ENCODE data around the gene EGFR. TPM values are rescaled to one million over a fixed set of nuclear protein-coding genes. Genes with fewer than 3 reads are reported as not detected.

The EGFR gene
- total RNA-seq, 2 experiments from 2014 or later = not detected

- peaks cover 13% of the 10 kb centered on the region for H3K4me1 Mint-ChIP-seq
- H3K4me3 Mint-ChIP-seq = no peak overlapping the region
- POLR2A ChIA-PET = no interaction called here
- H3K27ac Mint-ChIP-seq = no peak overlapping the region
- no peak for DNase-seq
- H3K36me3 Mint-ChIP-seq (ENCODE audit: low read depth) = no peaks in the 10 kb centered on the region
- no peaks in the 10 kb centered on the region for H3K9me3 Mint-ChIP-seq
- CTCF ChIA-PET = no interaction called here
- peaks cover 6% of the 10 kb centered on the region for H3K27me3 Mint-ChIP-seq
These were observed 59.0 kb downstream of the EGFR start for GRCh38 chr7:55077561-55078410.

GRCh38 chr7:55078465-55079372 is 59.9 kb downstream of the EGFR start:
- peaks cover 6% of the 10 kb centered on the region for H3K4me1 Mint-ChIP-seq
- H3K9me3 Mint-ChIP-seq = no peaks in the 10 kb centered on the region
- H3K36me3 Mint-ChIP-seq (ENCODE audit: low read depth) = no peaks in the 10 kb centered on the region
- H3K27me3 Mint-ChIP-seq = peaks cover 2% of the 10 kb centered on the region
- no peak for DNase-seq
- ChIA-PET POLR2A (no interaction called here), CTCF (no interaction called here)
- H3K4me3 Mint-ChIP-seq = no peak overlapping the region
- H3K27ac Mint-ChIP-seq = no peak overlapping the region

DNA sequence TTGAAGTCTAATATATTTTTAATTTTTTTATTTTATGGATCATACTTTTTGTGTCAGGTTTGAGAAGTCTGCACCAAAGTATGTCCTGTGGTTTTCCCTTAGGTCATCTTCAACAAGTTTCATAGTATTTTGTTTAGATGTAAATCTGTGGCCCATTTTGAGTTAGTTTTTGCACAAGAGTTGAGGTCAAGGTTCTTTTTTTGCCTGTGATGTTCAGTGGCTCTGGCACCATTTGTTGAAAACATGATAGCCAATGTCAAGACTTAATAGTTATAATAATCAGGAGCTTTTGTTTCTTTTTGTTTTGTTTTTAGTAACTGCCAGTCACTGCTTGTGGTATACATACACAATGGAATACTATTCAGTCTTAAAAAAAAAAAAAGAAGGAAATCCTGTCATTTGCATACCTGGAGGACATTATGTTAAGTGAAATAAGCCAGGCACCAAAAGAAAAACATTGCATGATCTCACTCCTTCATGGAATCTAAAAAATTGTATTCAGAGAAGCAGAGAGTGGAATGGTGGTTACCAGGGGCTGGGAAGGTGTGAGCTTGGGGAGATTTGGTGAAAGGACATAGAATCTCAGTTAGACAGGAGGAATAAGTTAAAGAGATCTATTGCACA is 61.3 kb downstream of the EGFR start:
- Mint-ChIP-seq H3K4me3 (no peak overlapping the region), H3K4me1 (no peaks in the 10 kb centered on the region), H3K27ac (no peak overlapping the region), H3K27me3 (peaks cover 5% of the 10 kb centered on the region), H3K9me3 (no peaks in the 10 kb centered on the region), H3K36me3 (ENCODE audit: low read depth) (no peaks in the 10 kb centered on the region)
- CTCF ChIA-PET = no interaction called here
- POLR2A ChIA-PET = no interaction called here
- DNase-seq = no peak

DNA sequence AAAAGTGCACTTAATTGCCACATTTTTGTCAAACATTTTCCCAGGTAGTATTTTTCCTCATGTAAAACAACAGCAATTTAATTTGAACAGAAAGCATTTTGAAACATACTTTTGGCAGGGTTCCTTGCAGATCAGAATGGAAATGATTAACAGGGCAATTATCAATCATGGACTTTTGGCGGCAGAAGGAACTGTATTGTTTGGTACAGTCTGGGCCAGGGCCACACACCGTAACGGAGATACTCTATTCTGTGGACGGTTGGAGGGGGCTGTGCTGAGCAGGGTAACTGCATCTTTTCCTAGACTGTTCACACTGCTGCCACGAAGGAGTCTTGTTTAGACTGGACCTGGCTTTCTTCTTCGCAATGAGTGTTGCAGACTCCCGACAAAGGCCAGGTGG is 62.3 kb downstream of the EGFR start:
- POLR2A ChIA-PET = no interaction called here
- CTCF ChIA-PET = no interaction called here
- no peak overlapping the region for H3K4me3 Mint-ChIP-seq
- no peak overlapping the region for H3K27ac Mint-ChIP-seq
- H3K36me3 Mint-ChIP-seq (ENCODE audit: low read depth) = no peaks in the 10 kb centered on the region
- no peaks in the 10 kb centered on the region for H3K9me3 Mint-ChIP-seq
- H3K4me1 Mint-ChIP-seq = peaks cover 4% of the 10 kb centered on the region
- DNase-seq = no peak
- peaks cover 5% of the 10 kb centered on the region for H3K27me3 Mint-ChIP-seq

- POLR2A ChIA-PET = no interaction called here
- Mint-ChIP-seq H3K36me3 (ENCODE audit: low read depth) (no peaks in the 10 kb centered on the region), H3K27ac (no peak overlapping the region), H3K4me3 (no peak overlapping the region), H3K27me3 (peaks cover 6% of the 10 kb centered on the region), H3K9me3 (no peaks in the 10 kb centered on the region), H3K4me1 (peaks cover 10% of the 10 kb centered on the region)
- CTCF ChIA-PET = no interaction called here
- no peak for DNase-seq
These were observed 62.8 kb downstream of the EGFR start for GRCh38 chr7:55081472-55082227.

GRCh38 chr7:55082228-55082603 is 63.4 kb downstream of the EGFR start:
- Mint-ChIP-seq H3K27ac (no peak overlapping the region), H3K36me3 (ENCODE audit: low read depth) (no peaks in the 10 kb centered on the region), H3K4me3 (no peak overlapping the region), H3K27me3 (peaks cover 8% of the 10 kb centered on the region), H3K4me1 (peaks cover 13% of the 10 kb centered on the region), H3K9me3 (no peaks in the 10 kb centered on the region)
- ChIA-PET CTCF (no interaction called here), POLR2A (no interaction called here)
- no peak for DNase-seq

DNA sequence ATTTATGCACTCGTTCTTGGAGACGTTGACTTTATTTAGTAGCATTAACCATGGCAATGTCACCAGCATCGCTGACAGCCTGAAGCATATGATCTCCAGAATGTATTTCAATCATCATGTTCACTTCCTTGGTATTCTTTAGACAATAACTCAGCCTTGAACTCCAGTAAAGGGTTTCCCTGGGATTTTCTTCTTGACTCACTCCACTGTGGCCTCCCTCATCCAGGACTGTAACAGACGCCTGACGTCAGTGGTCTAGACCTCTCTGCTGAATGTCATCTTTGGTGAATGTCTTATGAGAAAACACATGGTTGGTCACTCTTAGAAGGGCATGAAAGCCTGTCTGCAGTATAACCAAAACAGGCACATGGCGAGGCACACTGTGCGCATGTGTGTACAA is 64.4 kb downstream of the EGFR start:
- DNase-seq = no peak
- Mint-ChIP-seq H3K27me3 (peaks cover 8% of the 10 kb centered on the region), H3K4me1 (peaks cover 17% of the 10 kb centered on the region), H3K36me3 (ENCODE audit: low read depth) (no peaks in the 10 kb centered on the region), H3K4me3 (no peak overlapping the region), H3K27ac (no peak overlapping the region), H3K9me3 (no peaks in the 10 kb centered on the region)
- POLR2A ChIA-PET = no interaction called here
- CTCF ChIA-PET = no interaction called here

- DNase-seq = no peak
- H3K4me3 Mint-ChIP-seq = no peak overlapping the region
- POLR2A ChIA-PET = no interaction called here
- H3K9me3 Mint-ChIP-seq = no peaks in the 10 kb centered on the region
- CTCF ChIA-PET = no interaction called here
- no peak overlapping the region for H3K27ac Mint-ChIP-seq
- peaks cover 17% of the 10 kb centered on the region for H3K4me1 Mint-ChIP-seq
- no peaks in the 10 kb centered on the region for H3K36me3 Mint-ChIP-seq (ENCODE audit: low read depth)
- peaks cover 8% of the 10 kb centered on the region for H3K27me3 Mint-ChIP-seq
These were observed 65.5 kb downstream of the EGFR start for GRCh38 chr7:55084307-55084706.

GRCh38 chr7:55085511-55086412 is 66.9 kb downstream of the EGFR start:
- peaks cover 17% of the 10 kb centered on the region for H3K4me1 Mint-ChIP-seq
- H3K9me3 Mint-ChIP-seq = no peaks in the 10 kb centered on the region
- peaks cover 6% of the 10 kb centered on the region for H3K27me3 Mint-ChIP-seq
- no peak for DNase-seq
- ChIA-PET CTCF (interaction anchor here (0.5 kb wide), 1 partner anchor 1316 kb away, joined by 4 read pairs; no protein-coding TSS in a partner anchor), POLR2A (no interaction called here)
- no peak overlapping the region for H3K27ac Mint-ChIP-seq
- no peak overlapping the region for H3K4me3 Mint-ChIP-seq
- no peaks in the 10 kb centered on the region for H3K36me3 Mint-ChIP-seq (ENCODE audit: low read depth)

- ChIA-PET POLR2A (no interaction called here), CTCF (interaction anchor here (0.5 kb wide), 1 partner anchor 1315 kb away, joined by 4 read pairs; no protein-coding TSS in a partner anchor)
- peaks cover 17% of the 10 kb centered on the region for H3K4me1 Mint-ChIP-seq
- no peak overlapping the region for H3K4me3 Mint-ChIP-seq
- no peak for DNase-seq
- peaks cover 6% of the 10 kb centered on the region for H3K27me3 Mint-ChIP-seq
- no peaks in the 10 kb centered on the region for H3K9me3 Mint-ChIP-seq
- no peak overlapping the region for H3K27ac Mint-ChIP-seq
- H3K36me3 Mint-ChIP-seq (ENCODE audit: low read depth) = no peaks in the 10 kb centered on the region
These were observed 67.8 kb downstream of the EGFR start for GRCh38 chr7:55086413-55087201.

GRCh38 chr7:55087521-55087961 is 68.7 kb downstream of the EGFR start:
- POLR2A ChIA-PET = no interaction called here
- CTCF ChIA-PET = interaction anchor here (0.6 kb wide), 1 partner anchor 72 kb away, joined by 3 read pairs; no protein-coding TSS in a partner anchor
- Mint-ChIP-seq H3K4me1 (peaks cover 17% of the 10 kb centered on the region), H3K27ac (no peak overlapping the region), H3K4me3 (no peak overlapping the region), H3K27me3 (peaks cover 6% of the 10 kb centered on the region), H3K36me3 (ENCODE audit: low read depth) (no peaks in the 10 kb centered on the region), H3K9me3 (no peaks in the 10 kb centered on the region)
- no peak for DNase-seq

All from activated CD4-positive, alpha-beta T cell treated with anti-CD3 and anti-CD28 coated beads, Interleukin-2, amount 10 ng/mL, durations not matched to agents 7 days and 5 days (primary cell).